Gastroesophageal sphincter (tissue), 3 donors: ENCODE results near the gene MYH11.

Source experiments
- POLR2A ChIP-seq, 2 donors: fragments of 450-650 bp; IDR thresholded peaks; one replicate each; pipeline ENCODE4 v1.6.1; 2017; ENCODE audit warnings: antibody characterized with exemption in 2 of 2, mild to moderate bottlenecking in 2 of 2, moderate library complexity in 1 of 2
- POLR2AphosphoS5 ChIP-seq: sonication (generic); formaldehyde crosslinking; IDR thresholded peaks from one replicate; pipeline ENCODE4 v1.6.1; 2017; ENCODE audit warnings: antibody characterized with exemption
- TF ChIP-seq, protein P1 (sequence below), 4 experiments: fragments of 200-600 bp in 2 of 4; fragments of 450-650 bp in 2 of 4; sonication (generic) in 1 of 4; IDR thresholded peaks; one replicate each; pipeline ENCODE4 v1.5.1; 2017 to 2019; ENCODE audit warnings: antibody characterized with exemption in 4 of 4, mild to moderate bottlenecking in 2 of 4, moderate library complexity in 2 of 4

DNA sequence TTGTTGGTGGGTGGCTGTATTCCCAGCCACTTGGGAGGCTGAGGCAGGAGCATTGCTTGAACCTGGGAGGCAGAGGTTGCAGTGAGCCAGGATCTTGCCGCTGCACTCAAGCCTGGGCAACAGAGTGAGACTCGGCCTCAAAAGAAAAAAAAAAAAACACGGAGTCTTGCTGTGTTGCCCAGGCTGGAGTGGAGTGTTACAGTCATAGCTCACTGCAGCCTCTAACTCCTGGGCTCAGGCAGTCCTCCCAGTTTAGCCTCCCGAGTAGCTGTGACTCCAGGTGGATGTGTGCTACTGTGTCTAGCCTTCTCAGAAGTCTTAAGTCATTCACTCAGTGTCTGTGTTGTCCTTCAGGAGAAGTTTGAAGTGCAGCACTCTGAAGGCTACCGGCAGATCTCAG lies 179.4 kb downstream of the MYH11 start:
- TF ChIP-seq, protein P1, sequence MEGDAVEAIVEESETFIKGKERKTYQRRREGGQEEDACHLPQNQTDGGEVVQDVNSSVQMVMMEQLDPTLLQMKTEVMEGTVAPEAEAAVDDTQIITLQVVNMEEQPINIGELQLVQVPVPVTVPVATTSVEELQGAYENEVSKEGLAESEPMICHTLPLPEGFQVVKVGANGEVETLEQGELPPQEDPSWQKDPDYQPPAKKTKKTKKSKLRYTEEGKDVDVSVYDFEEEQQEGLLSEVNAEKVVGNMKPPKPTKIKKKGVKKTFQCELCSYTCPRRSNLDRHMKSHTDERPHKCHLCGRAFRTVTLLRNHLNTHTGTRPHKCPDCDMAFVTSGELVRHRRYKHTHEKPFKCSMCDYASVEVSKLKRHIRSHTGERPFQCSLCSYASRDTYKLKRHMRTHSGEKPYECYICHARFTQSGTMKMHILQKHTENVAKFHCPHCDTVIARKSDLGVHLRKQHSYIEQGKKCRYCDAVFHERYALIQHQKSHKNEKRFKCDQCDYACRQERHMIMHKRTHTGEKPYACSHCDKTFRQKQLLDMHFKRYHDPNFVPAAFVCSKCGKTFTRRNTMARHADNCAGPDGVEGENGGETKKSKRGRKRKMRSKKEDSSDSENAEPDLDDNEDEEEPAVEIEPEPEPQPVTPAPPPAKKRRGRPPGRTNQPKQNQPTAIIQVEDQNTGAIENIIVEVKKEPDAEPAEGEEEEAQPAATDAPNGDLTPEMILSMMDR (IDR thresholded peaks at IDR 0.05), result no peak
- TF ChIP-seq POLR2AphosphoS5 (no peak), POLR2A (IDR thresholded peaks at IDR 0.05) (no peak)
